H9 (cell line): ENCODE data around the gene CA9. TPM values are rescaled to one million over a fixed set of nuclear protein-coding genes. Genes with fewer than 3 reads are reported as not detected.
A peak's percentile ranks its signal among the peaks of the same experiment; 100 is the strongest.
"Not testable (repeated sequence)": the region's sequence is repeated elsewhere in the genome, so short reads cannot be mapped to it uniquely, and the experiment has no call there.

Experiments
- DNase-seq: peaks from one replicate; pipeline ENCODE4 v3.0.0-alpha.2; 2017
- H2AFZ ChIP-seq: one replicate; pipeline ENCODE4 v1.6.1; 2013; ENCODE audit warnings: mild to moderate bottlenecking, low read length, control low read depth, moderate library complexity
- H2AK5ac ChIP-seq: 2 replicates; pipeline ENCODE4 v1.6.1; 2013; ENCODE audit warnings: low read length, control low read depth, mixed read lengths; ENCODE audit not compliant: insufficient read length
- H2BK120ac ChIP-seq: one replicate; pipeline ENCODE4 v1.6.1; 2013; ENCODE audit warnings: low read depth, mild to moderate bottlenecking, low read length, control low read depth, inconsistent platforms; ENCODE audit not compliant: poor library complexity, severe bottlenecking
- H2BK12ac ChIP-seq: 2 replicates; pipeline ENCODE4 v1.6.1; 2013; ENCODE audit warnings: low read length, control low read depth, mixed read lengths, low read depth; ENCODE audit not compliant: insufficient read length
- H2BK15ac ChIP-seq: 2 replicates; pipeline ENCODE4 v1.6.1; 2013; ENCODE audit warnings: low read depth, low read length, control low read depth
- H2BK20ac ChIP-seq: one replicate; pipeline ENCODE4 v1.6.1; 2013; ENCODE audit warnings: low read depth, mild to moderate bottlenecking, low read length, control low read depth, inconsistent platforms; ENCODE audit not compliant: poor library complexity, severe bottlenecking
- H2BK5ac ChIP-seq: 2 replicates; pipeline ENCODE4 v1.6.1; 2013; ENCODE audit warnings: low read length, control low read depth, mixed read lengths; ENCODE audit not compliant: insufficient read length
- H3K14ac ChIP-seq: 2 replicates; pipeline ENCODE4 v1.6.1; 2013; ENCODE audit warnings: low read length, control low read depth; ENCODE audit not compliant: insufficient read depth
- H3K18ac ChIP-seq: 2 replicates; pipeline ENCODE4 v1.6.1; 2013; ENCODE audit warnings: low read depth, mild to moderate bottlenecking, mixed read lengths, low read length, control low read depth; ENCODE audit not compliant: insufficient read length
- H3K23ac ChIP-seq: 2 replicates; pipeline ENCODE4 v1.6.1; 2013; ENCODE audit warnings: low read length, control low read depth, mixed read lengths, low read depth; ENCODE audit not compliant: insufficient read length
- H3K23me2 ChIP-seq: 2 replicates; pipeline ENCODE4 v1.6.1; 2013; ENCODE audit warnings: low read depth, mild to moderate bottlenecking, mixed read lengths, low read length, control low read depth; ENCODE audit not compliant: insufficient read length, poor library complexity, severe bottlenecking
- H3K27ac ChIP-seq: 2 replicates; pipeline ENCODE4 v1.5.1; 2013; ENCODE audit warnings: low read length, control low read depth, mixed read lengths, low read depth; ENCODE audit not compliant: insufficient read length
- H3K27me3 ChIP-seq: 2 replicates; pipeline ENCODE4 v1.6.1; 2013; ENCODE audit warnings: low read length, control low read depth, inconsistent platforms; ENCODE audit not compliant: insufficient read depth
- H3K4ac ChIP-seq: 2 replicates; pipeline ENCODE4 v1.6.1; 2013; ENCODE audit warnings: low read depth, mild to moderate bottlenecking, control low read depth, inconsistent platforms, low read length, moderate library complexity
- H3K4me1 ChIP-seq: 2 replicates; pipeline ENCODE4 v1.6.1; 2013; ENCODE audit warnings: low read length, control low read depth, inconsistent platforms; ENCODE audit not compliant: insufficient read depth
- H3K4me2 ChIP-seq: 2 replicates; pipeline ENCODE4 v1.6.1; 2013; ENCODE audit warnings: low read length, control low read depth, mixed read lengths; ENCODE audit not compliant: insufficient read length, insufficient read depth
- H3K56ac ChIP-seq: 2 replicates; pipeline ENCODE4 v1.6.1; 2013; ENCODE audit warnings: low read depth, mild to moderate bottlenecking, mixed read lengths, low read length, control low read depth; ENCODE audit not compliant: insufficient read length
- H3K79me1 ChIP-seq: 2 replicates; pipeline ENCODE4 v1.6.1; 2013; ENCODE audit warnings: low read depth, mild to moderate bottlenecking, moderate library complexity, low read length, control low read depth, inconsistent platforms; ENCODE audit not compliant: insufficient read depth, poor library complexity, severe bottlenecking
- H3K79me2 ChIP-seq: 2 replicates; pipeline ENCODE4 v1.6.1; 2013; ENCODE audit warnings: low read length, control low read depth, inconsistent platforms; ENCODE audit not compliant: insufficient read depth
- H3K9ac ChIP-seq: 2 replicates; pipeline ENCODE4 v1.6.1; 2013; ENCODE audit warnings: low read length, control low read depth, mixed read lengths; ENCODE audit not compliant: insufficient read length; ENCODE audit errors: extremely low read depth
- H3K9me3 ChIP-seq: one replicate; pipeline ENCODE4 v1.6.1; 2013; ENCODE audit warnings: low read depth, low read length, inconsistent platforms; ENCODE audit not compliant: control insufficient read depth
- H3T11ph ChIP-seq: one replicate; pipeline ENCODE4 v1.6.1; 2013; ENCODE audit warnings: mild to moderate bottlenecking, low read length, control low read depth, inconsistent platforms
- H4K20me1 ChIP-seq: one replicate; pipeline ENCODE4 v1.6.1; 2013; ENCODE audit not compliant: control insufficient read depth, insufficient read length, insufficient read depth
- H4K5ac ChIP-seq: 2 replicates; pipeline ENCODE4 v1.6.1; 2013; ENCODE audit warnings: low read depth, mild to moderate bottlenecking, mixed read lengths, low read length, control low read depth; ENCODE audit not compliant: insufficient read length
- H4K8ac ChIP-seq: replicated peaks from 2 replicates; pipeline ENCODE4 v1.6.1; 2013; ENCODE audit warnings: low read length, control low read depth, mixed read lengths, low read depth; ENCODE audit not compliant: insufficient read length
- H4K91ac ChIP-seq: 2 replicates; pipeline ENCODE4 v1.6.1; 2013; ENCODE audit warnings: low read depth, mild to moderate bottlenecking, moderate library complexity, mixed read lengths, low read length, control low read depth; ENCODE audit not compliant: insufficient read length
- H3K27ac Mint-ChIP-seq, 3 experiments: 2 replicates in 2 of 3; 3 replicates in 1 of 3; pipeline ENCODE4 v1.8.0; 2020 to 2021; ENCODE audit warnings: mixed read lengths in 3 of 3, mild to moderate bottlenecking in 1 of 3, moderate library complexity in 1 of 3
- H3K27me3 Mint-ChIP-seq: 2 replicates; pipeline ENCODE4 v1.8.0; 2021; ENCODE audit warnings: low read depth, mild to moderate bottlenecking, moderate library complexity, mixed read lengths
- H3K36me3 Mint-ChIP-seq, 3 experiments: 2 replicates in 2 of 3; 3 replicates in 1 of 3; pipeline ENCODE4 v1.8.0; 2020 to 2021; ENCODE audit warnings: low read depth in 3 of 3, mixed read lengths in 3 of 3; ENCODE audit not compliant: insufficient read depth in 1 of 3
- H3K4me1 Mint-ChIP-seq, 2 experiments: 2 replicates each; pipeline ENCODE4 v1.8.0; 2020; ENCODE audit warnings: mixed read lengths in 2 of 2
- H3K4me3 Mint-ChIP-seq, 2 experiments: 2 replicates in 1 of 2; 3 replicates in 1 of 2; pipeline ENCODE4 v1.8.0; 2020 to 2021; ENCODE audit warnings: mild to moderate bottlenecking in 2 of 2, mixed read lengths in 2 of 2, moderate library complexity in 1 of 2
- H3K9me3 Mint-ChIP-seq, 2 experiments: 2 replicates in 1 of 2; 3 replicates in 1 of 2; pipeline ENCODE4 v1.8.0; 2020; ENCODE audit warnings: mild to moderate bottlenecking in 2 of 2, mixed read lengths in 2 of 2, moderate library complexity in 1 of 2
- CTCF ChIP-seq: fragments of 200-600 bp; sonication (generic); conservative IDR thresholded peaks from 3 replicates; pipeline ENCODE4 v1.8.0; 2021; ENCODE audit warnings: antibody characterized with exemption, mild to moderate bottlenecking
- WGBS: extraction: QIAGEN DNeasy Blood & Tissue Kit; methylation state at CpG from one replicate; pipeline ENCODE4 v1.1.7; 2013; ENCODE audit warnings: missing lambda C conversion rate, low lambda C conversion rate, mixed read lengths; ENCODE audit not compliant: insufficient read length; ENCODE audit errors: extremely low coverage; 5-methylcytosine and 5-hydroxymethylcytosine counted together
- total RNA-seq: library from RNA; stranded (reverse); gene quantifications from 2 replicates; pipeline ENCODE4 v1.2.1, GENCODE V29; 2021

The CA9 gene
- total RNA-seq, 1 experiment from 2014 or later, result 0.94 TPM

DNA sequence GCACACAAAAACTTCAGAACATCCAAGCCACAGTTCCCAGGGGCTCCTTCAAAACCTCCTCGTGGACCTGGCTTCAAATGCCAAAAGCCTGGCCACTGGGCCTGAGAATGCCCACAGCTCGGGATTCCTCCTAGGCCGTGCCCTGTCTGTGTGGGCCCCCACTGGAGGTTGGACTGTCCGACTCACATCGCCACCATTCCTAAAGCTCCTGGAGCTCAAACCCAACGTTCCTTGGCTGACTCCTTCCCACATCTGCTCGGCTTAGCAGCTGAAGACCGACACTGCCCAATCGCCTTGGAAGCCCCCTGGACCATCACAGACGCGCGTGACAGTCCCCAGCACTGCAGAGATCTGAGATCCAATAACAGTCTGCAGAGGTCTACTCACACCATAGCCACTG is 30.7 kb upstream of the CA9 start:
- Histone ChIP-seq H2BK120ac (no peak overlapping the region), H3K4me2 (no peak overlapping the region), H3K23ac (no peak overlapping the region), H3K27ac (no peak overlapping the region), H3K79me1 (no peaks in the 10 kb centered on the region), H3K56ac (no peak overlapping the region), H3K4me1 (no peaks in the 10 kb centered on the region), H2AK5ac (no peak overlapping the region), H3K27me3 (no peaks in the 10 kb centered on the region), H2BK15ac (no peak overlapping the region), H4K8ac (no peak overlapping the region), H3K18ac (no peak overlapping the region), H3K9ac (no peak overlapping the region), H4K91ac (no peak overlapping the region), H4K20me1 (no peaks in the 10 kb centered on the region), H3T11ph (no peak overlapping the region), H2BK20ac (no peak overlapping the region), H3K4ac (no peak overlapping the region), H3K23me2 (no peaks in the 10 kb centered on the region), H2BK5ac (no peak overlapping the region), H2AFZ (no peak overlapping the region), H3K14ac (no peak overlapping the region), H3K79me2 (no peaks in the 10 kb centered on the region), H2BK12ac (no peak overlapping the region), H3K9me3 (no peaks in the 10 kb centered on the region), H4K5ac (no peak overlapping the region)
- Mint-ChIP-seq H3K27me3 (peaks cover 2% of the 10 kb centered on the region), H3K27ac (peak overlapping the region in 1 of 3 experiments; percentile 59; a peak in 1 of 7 replicates), H3K4me1 (peaks cover 11 to 13% of the 10 kb centered on the region in 2 experiments), H3K36me3 (peaks cover 9 to 16% (median 12%) of the 10 kb centered on the region in 3 experiments), H3K9me3 (peaks cover 4 to 11% of the 10 kb centered on the region in 2 experiments; a peak in 4 of 5 replicates), H3K4me3 (no peak overlapping the region)
- WGBS, result no CpG with 5 or more reads among the region's 12 CpGs
- no peak for TF ChIP-seq CTCF
- no peak for DNase-seq

- not testable (repeated sequence) for H2BK15ac ChIP-seq, H3K56ac ChIP-seq, H4K91ac ChIP-seq, H3K14ac ChIP-seq, H3K36me3 Mint-ChIP-seq, H3K79me1 ChIP-seq, H3K4me1 ChIP-seq, H3T11ph ChIP-seq, DNase-seq, H4K5ac ChIP-seq, H3K23me2 ChIP-seq, H3K9me3 ChIP-seq, H3K9ac ChIP-seq, H2BK5ac ChIP-seq, H3K27ac ChIP-seq, H4K20me1 ChIP-seq, H3K4ac ChIP-seq, H3K23ac ChIP-seq, H3K79me2 ChIP-seq, H2AK5ac ChIP-seq, H3K27me3 ChIP-seq, H3K9me3 Mint-ChIP-seq, H3K27me3 Mint-ChIP-seq, H4K8ac ChIP-seq, H3K18ac ChIP-seq, H2BK20ac ChIP-seq, H2BK12ac ChIP-seq
- Mint-ChIP-seq H3K4me1 (peaks cover 22 to 25% of the 10 kb centered on the region in 2 experiments), H3K4me3 (peak overlapping the region; percentile 85 to 96), H3K27ac (peak overlapping the region in 1 of 3 experiments; percentile 95; a peak in 3 of 7 replicates)
- Histone ChIP-seq H2AFZ (peak overlapping the region; percentile 41), H2BK120ac (peak overlapping the region; percentile 56), H3K4me2 (peak overlapping the region; percentile 86)
- no CpG with 5 or more reads among the region's 10 CpGs for WGBS
Observed at GRCh38 chr9:35645736-35646135, 28.0 kb upstream of the CA9 start.
